ENCODE data around the gene TRAP1. TPM values are rescaled to one million over a fixed set of nuclear protein-coding genes. Genes with fewer than 3 reads are reported as not detected.

The TRAP1 gene
- total and polyA plus RNA-seq, 4 donors = 78.3 to 148 (median 112) TPM

DNA sequence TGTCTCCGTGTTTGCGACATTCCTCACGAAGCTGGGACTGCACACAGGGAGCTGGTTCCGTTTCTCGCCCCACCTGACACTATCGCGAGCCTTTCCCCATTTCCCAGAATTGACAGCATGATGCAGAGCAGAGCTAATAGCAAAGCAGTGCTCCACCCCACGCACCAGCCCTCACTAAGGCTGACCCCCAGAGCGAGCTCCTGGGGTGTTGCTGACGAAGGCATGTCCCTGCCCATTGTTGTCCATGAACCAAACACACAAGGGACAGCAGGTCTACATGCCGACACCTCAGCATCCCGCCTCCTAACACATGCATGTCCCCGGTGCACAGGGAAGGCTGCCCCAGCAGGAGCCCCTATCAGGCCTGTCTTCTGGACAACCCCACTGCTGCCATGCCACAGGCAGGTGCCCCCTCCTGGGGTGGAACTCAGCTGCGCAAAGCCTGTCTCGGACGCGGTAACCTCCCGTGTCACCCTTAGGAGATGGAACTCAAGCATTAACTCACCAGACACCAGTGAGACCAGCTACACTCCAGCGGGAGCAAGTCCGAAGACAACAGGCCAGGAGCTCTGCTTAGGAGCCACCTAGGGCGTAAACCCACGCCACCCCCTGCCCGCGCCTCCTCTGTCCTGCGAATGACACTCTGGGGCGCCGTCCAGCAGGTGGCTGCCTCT lies 16.9 kb upstream of the TRAP1 start:
- H3K27ac ChIP-seq (ENCODE audit: low read depth in 1 of 2, low read length in 2 of 2) = no peak overlapping the region
- no peaks in the 10 kb centered on the region for H3K4me1 ChIP-seq (ENCODE audit: control insufficient read depth in 4 of 4, insufficient read depth in 4 of 4, low read length in 3 of 4)
- no peak for DNase-seq (ENCODE audit: low spot score)
- no peak overlapping the region for H3K4me3 ChIP-seq (ENCODE audit: low read depth in 1 of 3, low read length in 3 of 3)
- TF ChIP-seq YY1 (IDR thresholded peaks at IDR 0.05) (no peak), HNF4A (conservative IDR thresholded peaks at IDR 0.05) (no peak), FOXA2 (IDR thresholded peaks at IDR 0.05) (no peak), ATF3 (IDR thresholded peaks at IDR 0.05) (no peak), GABPA (IDR thresholded peaks at IDR 0.05 in 1 of 2, conservative IDR thresholded peaks at IDR 0.05 in 1 of 2) (no peak), REST (IDR thresholded peaks at IDR 0.05) (no peak), CTCF (IDR thresholded peaks at IDR 0.05; ENCODE audit: low read depth, low read length, missing input control) (no peak), TAF1 (conservative IDR thresholded peaks at IDR 0.05) (no peak), NR2F2 (IDR thresholded peaks at IDR 0.05) (no peak), MAX (IDR thresholded peaks at IDR 0.05) (no peak), HNF4G (IDR thresholded peaks at IDR 0.05) (no peak), FOXA1 (IDR thresholded peaks at IDR 0.05) (no peak), SP1 (IDR thresholded peaks at IDR 0.05) (no peak)
- TF ChIP-seq, protein P1, sequence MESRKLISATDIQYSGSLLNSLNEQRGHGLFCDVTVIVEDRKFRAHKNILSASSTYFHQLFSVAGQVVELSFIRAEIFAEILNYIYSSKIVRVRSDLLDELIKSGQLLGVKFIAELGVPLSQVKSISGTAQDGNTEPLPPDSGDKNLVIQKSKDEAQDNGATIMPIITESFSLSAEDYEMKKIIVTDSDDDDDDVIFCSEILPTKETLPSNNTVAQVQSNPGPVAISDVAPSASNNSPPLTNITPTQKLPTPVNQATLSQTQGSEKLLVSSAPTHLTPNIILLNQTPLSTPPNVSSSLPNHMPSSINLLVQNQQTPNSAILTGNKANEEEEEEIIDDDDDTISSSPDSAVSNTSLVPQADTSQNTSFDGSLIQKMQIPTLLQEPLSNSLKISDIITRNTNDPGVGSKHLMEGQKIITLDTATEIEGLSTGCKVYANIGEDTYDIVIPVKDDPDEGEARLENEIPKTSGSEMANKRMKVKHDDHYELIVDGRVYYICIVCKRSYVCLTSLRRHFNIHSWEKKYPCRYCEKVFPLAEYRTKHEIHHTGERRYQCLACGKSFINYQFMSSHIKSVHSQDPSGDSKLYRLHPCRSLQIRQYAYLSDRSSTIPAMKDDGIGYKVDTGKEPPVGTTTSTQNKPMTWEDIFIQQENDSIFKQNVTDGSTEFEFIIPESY (IDR thresholded peaks at IDR 0.05) = no peak
- H3K36me3 ChIP-seq (ENCODE audit: control insufficient read depth in 4 of 4, insufficient read depth in 3 of 4, low read depth in 1 of 4, low read length in 3 of 4) = peaks cover 28 to 80% (median 58%) of the 10 kb centered on the region in 4 donors
- no peaks in the 10 kb centered on the region for H3K27me3 ChIP-seq (ENCODE audit: control insufficient read depth in 4 of 4, insufficient read depth in 4 of 4, low read length in 3 of 4)
- 99% methylated on average over 27 of the region's 27 CpGs for WGBS
- H3K9ac ChIP-seq (ENCODE audit: low read depth in 1 of 2, low read length in 2 of 2) = no peak overlapping the region
- H3K9me3 ChIP-seq (ENCODE audit: control insufficient read depth in 4 of 4, low read length in 3 of 4) = no peaks in the 10 kb centered on the region

- no peaks in the 10 kb centered on the region for H3K27me3 ChIP-seq (ENCODE audit: control insufficient read depth in 4 of 4, insufficient read depth in 4 of 4, low read length in 3 of 4)
- WGBS = 94% methylated on average over 8 of the region's 8 CpGs
- H3K4me3 ChIP-seq (ENCODE audit: low read depth in 1 of 3, low read length in 3 of 3) = no peak overlapping the region
- no peaks in the 10 kb centered on the region for H3K4me1 ChIP-seq (ENCODE audit: control insufficient read depth in 4 of 4, insufficient read depth in 4 of 4, low read length in 3 of 4)
- H3K9ac ChIP-seq (ENCODE audit: low read depth in 1 of 2, low read length in 2 of 2) = no peak overlapping the region
- H3K36me3 ChIP-seq (ENCODE audit: control insufficient read depth in 4 of 4, insufficient read depth in 3 of 4, low read depth in 1 of 4, low read length in 3 of 4) = peaks cover 38 to 86% (median 52%) of the 10 kb centered on the region in 4 donors
- no peak for DNase-seq (ENCODE audit: low spot score)
- no peak overlapping the region for H3K27ac ChIP-seq (ENCODE audit: low read depth in 1 of 2, low read length in 2 of 2)
- no peaks in the 10 kb centered on the region for H3K9me3 ChIP-seq (ENCODE audit: control insufficient read depth in 4 of 4, low read length in 3 of 4)
- TF ChIP-seq HNF4G (IDR thresholded peaks at IDR 0.05) = no peak
- TF ChIP-seq RAD21 (IDR thresholded peaks at IDR 0.05) = no peak
- TF ChIP-seq TAF1 (conservative IDR thresholded peaks at IDR 0.05) = no peak
- no peak for TF ChIP-seq ATF3 (IDR thresholded peaks at IDR 0.05)
- TF ChIP-seq, protein P1 (IDR thresholded peaks at IDR 0.05) = no peak
- no peak for TF ChIP-seq FOXA2 (IDR thresholded peaks at IDR 0.05)
- TF ChIP-seq FOXA1 (IDR thresholded peaks at IDR 0.05) = no peak
- TF ChIP-seq RXRA (IDR thresholded peaks at IDR 0.05) = no peak
- no peak for TF ChIP-seq HNF4A (conservative IDR thresholded peaks at IDR 0.05)
- TF ChIP-seq CTCF (IDR thresholded peaks at IDR 0.05; ENCODE audit: low read depth, low read length, missing input control) = no peak
- no peak for TF ChIP-seq EGR1 (IDR thresholded peaks at IDR 0.05; ENCODE audit: low read depth in 2 of 2)
- no peak for TF ChIP-seq NR2F2 (IDR thresholded peaks at IDR 0.05)
Observed at GRCh38 chr16:3732171-3732570, 14.8 kb upstream of the TRAP1 start.

Measured in liver (tissue), 9 donors.